ENCODE data around the gene ASNSD1. TPM values are rescaled to one million over a fixed set of nuclear protein-coding genes. Genes with fewer than 3 reads are reported as not detected.
"Not testable (repeated sequence)": the region's sequence is repeated elsewhere in the genome, so short reads cannot be mapped to it uniquely, and the experiment has no call there.

Gene ASNSD1
- total RNA-seq, 1 donor, result 65.1 TPM

DNA sequence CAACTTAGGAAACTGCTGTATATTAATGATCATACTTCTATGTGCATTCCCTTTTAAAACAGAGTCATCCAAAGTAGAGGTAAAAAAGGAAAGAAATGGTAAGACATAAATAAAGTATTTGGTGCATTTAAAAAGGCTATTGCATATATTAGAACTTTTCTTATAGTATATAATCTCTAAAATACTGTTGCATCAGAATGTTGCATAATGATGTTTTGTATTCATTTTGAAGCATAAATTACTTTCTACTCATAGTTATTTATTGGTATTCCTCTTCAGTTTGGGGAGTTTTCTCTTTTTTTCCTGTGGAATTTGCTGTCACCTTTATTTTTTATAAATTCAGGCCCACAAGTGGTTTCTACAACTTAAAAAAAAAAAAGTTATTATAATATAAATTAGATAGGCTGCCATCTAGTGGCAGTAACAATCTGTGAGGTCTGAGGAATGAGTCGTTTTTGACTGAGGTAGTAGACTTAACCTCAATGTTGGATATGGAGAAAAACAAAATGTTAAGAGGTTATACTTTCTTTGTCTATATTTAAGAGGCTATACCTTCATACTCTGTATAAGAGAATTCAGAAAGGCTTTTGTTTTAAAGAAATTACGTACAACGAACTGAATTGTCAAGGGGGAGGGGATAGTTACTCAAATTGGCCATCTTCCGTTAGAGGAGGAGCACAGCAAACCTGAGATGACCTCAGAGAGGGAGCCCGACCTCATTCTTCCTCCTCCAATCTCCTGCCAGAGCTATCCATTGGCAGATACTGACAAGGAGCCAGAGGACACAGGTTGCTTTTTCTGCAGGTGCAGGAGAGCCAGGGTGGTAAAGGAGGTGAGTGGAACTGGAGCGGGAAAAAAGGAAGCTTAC lies 37.0 kb downstream of the ASNSD1 start:
- Histone ChIP-seq H3K27me3 (ENCODE audit: insufficient read depth, low read length) (no peaks in the 10 kb centered on the region), H3K9me3 (ENCODE audit: low read depth, low read length) (no peaks in the 10 kb centered on the region), H3K4me3 (ENCODE audit: low read length) (no peak overlapping the region), H3K4me1 (ENCODE audit: insufficient read depth, low read length) (no peaks in the 10 kb centered on the region)

DNA sequence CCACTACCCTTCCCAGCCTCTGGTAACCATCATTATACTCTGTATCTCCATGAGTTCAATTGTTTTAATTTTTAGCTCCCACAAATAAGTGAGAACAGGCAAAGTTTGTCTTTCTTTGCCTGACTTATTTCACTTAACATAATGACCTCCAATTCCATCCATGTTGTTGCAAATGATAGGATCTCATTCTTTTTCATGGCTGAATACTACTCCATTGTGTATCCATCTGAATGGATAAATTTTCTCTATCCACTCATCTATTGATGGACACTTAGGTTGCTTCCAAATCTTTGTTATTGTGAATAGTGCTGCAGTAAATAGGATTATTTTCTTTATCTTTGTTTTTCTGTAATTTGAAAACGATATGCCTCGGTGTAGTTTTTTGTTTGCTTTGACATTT lies 39.4 kb downstream of the ASNSD1 start:
- H3K9me3 ChIP-seq (ENCODE audit: low read depth, low read length), result no peaks in the 10 kb centered on the region
- H3K4me1 ChIP-seq (ENCODE audit: insufficient read depth, low read length), result no peaks in the 10 kb centered on the region
- no peak overlapping the region for H3K4me3 ChIP-seq (ENCODE audit: low read length)

DNA sequence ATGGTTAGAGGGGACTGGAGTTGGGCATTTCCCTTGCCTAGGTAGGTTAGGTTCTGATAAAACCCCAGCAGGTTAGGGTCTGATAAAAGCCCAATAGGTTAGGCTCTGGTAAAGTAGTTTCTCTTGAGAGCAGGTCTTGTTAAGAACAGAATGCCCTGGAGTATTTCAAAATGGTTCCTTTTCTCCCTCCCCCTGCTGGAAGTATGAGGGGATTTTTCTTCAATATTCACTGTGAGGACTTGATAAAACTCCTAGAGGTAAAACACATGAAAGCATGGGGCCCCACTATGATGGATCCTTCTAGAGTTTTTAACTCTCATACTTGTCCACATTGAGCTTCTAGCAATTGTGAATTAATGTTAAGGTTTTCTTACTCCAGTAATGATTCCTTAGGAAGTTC lies 40.8 kb downstream of the ASNSD1 start:
- H3K4me3 ChIP-seq (ENCODE audit: low read length), result no peak overlapping the region
- no peaks in the 10 kb centered on the region for H3K4me1 ChIP-seq (ENCODE audit: insufficient read depth, low read length)
- H3K27me3 ChIP-seq (ENCODE audit: insufficient read depth, low read length), result no peaks in the 10 kb centered on the region
- H3K9me3 ChIP-seq (ENCODE audit: low read depth, low read length), result no peaks in the 10 kb centered on the region

More for the DNA sequence above, 39.4 kb downstream of the ASNSD1 start:
- no peaks in the 10 kb centered on the region for H3K27me3 ChIP-seq (ENCODE audit: insufficient read depth, low read length)

DNA sequence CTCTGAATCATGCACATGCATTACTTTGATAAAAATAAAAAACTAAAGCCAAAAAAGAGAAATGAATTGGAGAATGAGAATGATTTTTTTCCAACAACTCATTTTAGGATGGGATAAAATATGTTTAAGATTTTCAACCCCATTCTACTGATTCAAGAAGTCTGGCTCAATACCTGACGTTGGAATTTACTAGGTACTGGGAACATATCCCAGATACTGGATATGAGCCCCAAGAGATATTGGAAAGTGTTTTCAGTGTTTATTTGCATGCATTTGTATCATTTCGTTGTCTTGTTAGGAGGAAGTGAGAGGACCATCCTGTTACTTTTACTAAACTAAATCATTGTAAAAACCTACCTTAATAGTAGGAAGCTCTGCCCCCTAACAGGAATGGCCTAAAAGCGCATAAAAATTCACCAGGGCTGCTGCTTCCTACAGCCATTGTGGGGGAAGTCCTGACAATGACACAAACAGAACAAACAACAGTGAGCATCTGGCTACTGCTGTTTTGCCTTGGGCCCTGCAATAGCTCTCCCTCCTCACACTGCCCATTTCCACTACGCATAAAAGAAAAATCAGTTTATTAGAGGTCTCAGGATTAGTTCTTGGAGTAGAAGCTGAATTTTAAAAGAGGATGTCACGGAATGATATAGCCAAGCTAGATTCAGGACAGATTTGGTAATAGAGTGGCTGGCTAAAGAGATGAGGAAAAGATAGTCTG lies 48.4 kb downstream of the ASNSD1 start:
- no peaks in the 10 kb centered on the region for H3K9me3 ChIP-seq (ENCODE audit: low read depth, low read length)
- no peaks in the 10 kb centered on the region for H3K27me3 ChIP-seq (ENCODE audit: insufficient read depth, low read length)
- H3K4me1 ChIP-seq (ENCODE audit: insufficient read depth, low read length), result no peaks in the 10 kb centered on the region
- no peak overlapping the region for H3K4me3 ChIP-seq (ENCODE audit: low read length)

DNA sequence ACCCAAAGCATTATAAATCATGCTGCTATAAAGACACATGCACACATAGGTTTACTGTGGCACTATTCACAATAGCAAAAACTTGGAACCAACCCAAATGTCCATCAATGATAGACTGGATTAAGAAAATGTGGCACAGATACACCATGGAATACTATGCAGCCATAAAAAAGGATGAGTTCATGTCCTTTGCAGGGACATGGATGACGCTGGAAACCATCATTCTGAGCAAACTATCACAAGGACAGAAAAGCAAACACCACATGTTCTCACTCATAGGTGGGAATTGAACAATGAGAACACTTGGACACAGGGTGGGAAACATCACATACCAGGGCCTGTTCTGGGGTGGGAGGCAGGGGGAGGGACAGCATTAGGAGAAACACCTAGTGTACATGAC lies 56.3 kb downstream of the ASNSD1 start:
- not testable (repeated sequence) for H3K27me3 ChIP-seq (ENCODE audit: insufficient read depth, low read length); H3K9me3 ChIP-seq (ENCODE audit: low read depth, low read length); H3K4me3 ChIP-seq (ENCODE audit: low read length); H3K4me1 ChIP-seq (ENCODE audit: insufficient read depth, low read length)

DNA sequence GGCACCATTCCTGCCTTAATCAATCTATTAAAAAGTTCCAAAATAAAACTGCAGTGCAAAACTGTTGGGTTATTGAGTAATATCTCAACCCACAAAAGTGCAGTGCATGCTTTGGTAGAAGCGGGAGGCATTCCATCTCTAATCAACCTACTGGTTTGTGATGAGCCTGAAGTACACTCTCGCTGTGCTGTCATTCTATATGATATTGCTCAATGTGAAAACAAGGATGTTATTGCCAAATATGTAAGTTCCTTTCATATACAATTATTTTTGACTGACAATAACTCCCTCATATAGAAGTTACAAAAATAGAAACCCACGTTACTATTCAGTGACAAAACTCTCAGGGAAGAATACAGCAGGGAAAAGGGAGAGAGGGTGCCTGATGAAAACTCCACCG lies 58.3 kb downstream of the ASNSD1 start:
- Histone ChIP-seq H3K4me1 (ENCODE audit: insufficient read depth, low read length) (no peaks in the 10 kb centered on the region), H3K27me3 (ENCODE audit: insufficient read depth, low read length) (no peaks in the 10 kb centered on the region), H3K4me3 (ENCODE audit: low read length) (no peak overlapping the region), H3K9me3 (ENCODE audit: low read depth, low read length) (no peaks in the 10 kb centered on the region)

Other genes with a start within 250 kb of the ASNSD1 start
- gene WDR75, start 220.0 kb upstream of the ASNSD1 start, total RNA-seq, result 60.6 TPM
- gene SLC40A1, start 80.7 kb upstream of the ASNSD1 start, total RNA-seq, result 65.5 TPM
- 13.9 TPM for gene ANKAR, start 13.2 kb downstream of the ASNSD1 start, total RNA-seq
- gene OSGEPL1, start 101.3 kb downstream of the ASNSD1 start, total RNA-seq, result 7.5 TPM
- gene ORMDL1, start 122.9 kb downstream of the ASNSD1 start, total RNA-seq, result 83.9 TPM
- gene PMS1, start 123.0 kb downstream of the ASNSD1 start, total RNA-seq, result 17.8 TPM

All from mononuclear cell (primary cell).